HCT116 (cell line): ENCODE data around the gene DEFB131A. TPM values are rescaled to one million over a fixed set of nuclear protein-coding genes. Genes with fewer than 3 reads are reported as not detected.
"Not testable (repeated sequence)": the region's sequence is repeated elsewhere in the genome, so short reads cannot be mapped to it uniquely, and the experiment has no call there.

ENCODE experiments used
- ATAC-seq: fragments of 200-7000 bp; cut with Tn5 transposase; 2 replicates; pipeline ENCODE4 v1.9.1; 2020; ENCODE audit warnings: mild to moderate bottlenecking, moderate library complexity
- Bru-seq: library from RNA; stranded (reverse); fragments of 400-500 nt; gene quantifications from one replicate; lab custom pipeline; 2021; lab: Mats Ljungman, UMichigan
- BruChase-seq, 2 experiments: library from RNA; stranded (reverse); fragments of 400-500 nt; gene quantifications; one replicate each; lab custom pipeline; 2021; lab: Mats Ljungman, UMichigan
- BruUV-seq: library from RNA; stranded (reverse); fragments of 400-500 nt; replicated peaks from 2 replicates; lab custom pipeline; 2021; lab: Mats Ljungman, UMichigan
- CTCF ChIA-PET: fragments of 300-600 bp; sonication (Branson Sonifier 250); formaldehyde crosslinking; loops from one replicate; lab custom pipeline; 2021; ENCODE audit warnings: antibody characterized with exemption; lab: Charles Lee
- POLR2A ChIA-PET: fragments of 300-600, 350-600 bp; sonication (Branson Sonifier 250); formaldehyde crosslinking; loops from one replicate; lab custom pipeline; 2021; ENCODE audit warnings: antibody characterized with exemption; lab: Charles Lee
- RAD21 ChIA-PET, 2 experiments: fragments of 300-600 bp; sonication (Branson Sonifier 250); formaldehyde crosslinking; loops; one replicate each; lab custom pipeline; 2023; ENCODE audit warnings: low total read pairs in 2 of 2; ENCODE audit not compliant: uncharacterized antibody in 2 of 2, unreplicated experiment in 2 of 2, low non-redundant PET in 1 of 2; lab: Charles Lee
- DNase-seq: peaks from one replicate; pipeline ENCODE4 v3.0.0-alpha.2; 2010; ENCODE audit warnings: low read depth, low spot score
- H2AFZ ChIP-seq: fragments of 200-600 bp; shearing (Covaris generic), sonication (generic); 2 replicates; pipeline ENCODE4 v1.6.1; 2017; ENCODE audit warnings: low read depth, mixed run types, mixed read lengths, antibody characterized with exemption, low read length; ENCODE audit not compliant: poor library complexity, severe bottlenecking
- H3K27ac ChIP-seq: 2 replicates; pipeline ENCODE4 v1.5.1; 2012; ENCODE audit warnings: low read depth, low read length
- H3K27me3 ChIP-seq: fragments of 200-600 bp; sonication (generic); 2 replicates; pipeline ENCODE4 v1.6.1; 2016; ENCODE audit warnings: mixed run types, low read length, mixed read lengths; ENCODE audit not compliant: insufficient read depth
- H3K36me3 ChIP-seq, 2 experiments: fragments of 200-500 bp in 1 of 2; fragments of 200-600 bp in 1 of 2; sonication (Bioruptor generic) in 1 of 2; sonication (generic) in 1 of 2; 2 replicates each; pipeline versions ENCODE4 v1.5.1 to v1.6.1; 2014 to 2016; ENCODE audit warnings: low read length in 2 of 2, inconsistent platforms in 1 of 2, mixed read lengths in 1 of 2, mixed run types in 1 of 2; ENCODE audit not compliant: insufficient read depth in 2 of 2, control insufficient read depth in 1 of 2
- H3K4me1 ChIP-seq, 2 experiments: fragments of 200-600 bp in 1 of 2; sonication (generic) in 1 of 2; 2 replicates each; pipeline versions ENCODE4 v1.5.1 to v1.6.1; 2012 to 2017; ENCODE audit warnings: low read length in 2 of 2, inconsistent platforms in 1 of 2, mild to moderate bottlenecking in 1 of 2, mixed read lengths in 1 of 2, mixed run types in 1 of 2, moderate library complexity in 1 of 2; ENCODE audit not compliant: insufficient read depth in 2 of 2, control insufficient read depth in 1 of 2
- H3K4me2 ChIP-seq: fragments of 200-600 bp; sonication (generic); 2 replicates; pipeline ENCODE4 v1.6.1; 2017; ENCODE audit warnings: mixed run types, low read length, mixed read lengths
- H3K4me3 ChIP-seq, 2 experiments: fragments of 200-600 bp in 1 of 2; sonication (generic) in 1 of 2; replicated peaks in 1 of 2; 2 replicates each; pipeline ENCODE4 v1.5.1; 2011 to 2016; ENCODE audit warnings: low read length in 2 of 2, control low read depth in 1 of 2, low read depth in 1 of 2, mild to moderate bottlenecking in 1 of 2, mixed read lengths in 1 of 2, mixed run types in 1 of 2
- H3K79me2 ChIP-seq: fragments of 200-600 bp; sonication (generic); 2 replicates; pipeline ENCODE4 v1.6.1; 2017; ENCODE audit warnings: mild to moderate bottlenecking, mixed run types, low read length, moderate library complexity, mixed read lengths; ENCODE audit not compliant: insufficient read depth
- H3K9ac ChIP-seq: fragments of 200-600 bp; sonication (generic); 2 replicates; pipeline ENCODE4 v1.6.1; 2016; ENCODE audit warnings: low read length, mixed read lengths
- H3K9me2 ChIP-seq: fragments of 200-600 bp; sonication (generic), shearing (Covaris generic); 2 replicates; pipeline ENCODE4 v1.6.1; 2017; ENCODE audit warnings: mixed run types, mild to moderate bottlenecking, moderate library complexity; ENCODE audit not compliant: insufficient read depth
- H3K9me3 ChIP-seq, 2 experiments: fragments of 200-500 bp in 1 of 2; fragments of 200-600 bp in 1 of 2; sonication (Bioruptor generic) in 1 of 2; sonication (generic) in 1 of 2; 2 replicates each; pipeline ENCODE4 v1.6.1; 2014 to 2017; ENCODE audit warnings: low read length in 2 of 2, mixed read lengths in 2 of 2, inconsistent platforms in 1 of 2, low read depth in 1 of 2, mild to moderate bottlenecking in 1 of 2, mixed run types in 1 of 2, moderate library complexity in 1 of 2; ENCODE audit not compliant: control insufficient read depth in 1 of 2, insufficient read depth in 1 of 2
- H4K20me1 ChIP-seq: fragments of 200-600 bp; sonication (generic), shearing (Covaris generic); 2 replicates; pipeline ENCODE4 v1.6.1; 2017; ENCODE audit warnings: mixed run types, mild to moderate bottlenecking, moderate library complexity; ENCODE audit not compliant: insufficient read depth
- intact Hi-C: fragments of 100-400 bp; cut with micrococcal nuclease; formaldehyde crosslinking; loops from 2 replicates; pipeline ENCODE4 v1.10.0; 2022
- long read RNA-seq: library from polyadenylated mRNA; unstranded; transcript quantifications from one replicate; pipeline ENCODE4 v2.0.0, GENCODE V29; 2021; ENCODE audit not compliant: unreplicated experiment
- polyA plus RNA-seq: library from polyadenylated mRNA; unstranded; fragments of >200 nt; gene quantifications from 2 replicates; pipeline ENCODE4 v1.2.1, GENCODE V29; 2012; ENCODE audit warnings: missing spikeins
- total RNA-seq: library from RNA; stranded (reverse); gene quantifications from one replicate; pipeline ENCODE4 v1.2.1, GENCODE V29; 2021; ENCODE audit not compliant: unreplicated experiment

DEFB131A gene, protein sequence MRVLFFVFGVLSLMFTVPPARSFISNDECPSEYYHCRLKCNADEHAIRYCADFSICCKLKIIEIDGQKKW
- total RNA-seq: not detected
- not detected in 2 replicates for polyA plus RNA-seq
- not detected for Bru-seq, nascent RNA
- not detected for BruChase-seq, experiment 1, labeled RNA remaining after a 6-hour chase
- not detected for BruChase-seq, experiment 2, labeled RNA remaining after a 2-hour chase
- long read RNA-seq: 0 reads

GRCh38 chr4:9444114-9444513, at the start of gene DEFB131A:
Gene DEFB131A, plus strand, starts transcription at chr4:9444414. Its CDS starts 120 bp downstream, at chr4:9444534.
- POLR2A ChIA-PET, H3K9me2 ChIP-seq, H3K9ac ChIP-seq, H3K27me3 ChIP-seq, H2AFZ ChIP-seq, H3K27ac ChIP-seq, ATAC-seq, H3K79me2 ChIP-seq, H3K4me2 ChIP-seq, H3K9me3 ChIP-seq, intact Hi-C loops, DNase-seq, H4K20me1 ChIP-seq, H3K4me1 ChIP-seq, BruUV-seq, H3K4me3 ChIP-seq, CTCF ChIA-PET, H3K36me3 ChIP-seq, RAD21 ChIA-PET: not testable (repeated sequence)

DNA sequence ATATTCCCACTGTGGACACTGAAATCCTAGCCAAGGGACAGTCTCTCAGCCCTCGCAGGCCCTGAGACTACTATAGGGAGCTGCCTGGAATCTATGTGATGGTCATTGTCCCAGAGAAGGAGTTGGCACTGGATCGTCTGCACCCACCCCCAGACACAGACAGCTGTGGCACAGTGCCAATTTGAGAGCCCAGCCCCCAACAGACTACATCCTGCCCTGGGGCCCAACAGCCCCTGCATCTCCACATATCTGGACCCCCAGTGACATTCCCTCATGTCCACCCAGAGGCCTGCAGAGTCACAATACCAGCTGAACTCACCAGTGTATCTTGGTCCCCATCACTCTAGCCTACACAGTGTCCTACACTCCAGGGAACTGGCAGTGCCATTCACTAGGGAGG, 38.4 kb upstream of the DEFB131A start:
- H3K4me1 ChIP-seq, H3K9me3 ChIP-seq, RAD21 ChIA-PET, H3K4me3 ChIP-seq, H3K27me3 ChIP-seq, CTCF ChIA-PET, H3K9me2 ChIP-seq, BruUV-seq, H3K36me3 ChIP-seq, POLR2A ChIA-PET, H3K4me2 ChIP-seq, H3K79me2 ChIP-seq, H3K27ac ChIP-seq, H2AFZ ChIP-seq, H4K20me1 ChIP-seq, DNase-seq, H3K9ac ChIP-seq, intact Hi-C loops, ATAC-seq: not testable (repeated sequence)

GRCh38 chr4:9406491-9406890, 37.7 kb upstream of the DEFB131A start:
- H3K9me3 ChIP-seq, intact Hi-C loops, RAD21 ChIA-PET, H3K4me3 ChIP-seq, CTCF ChIA-PET, BruUV-seq, DNase-seq, H2AFZ ChIP-seq, H3K9me2 ChIP-seq, ATAC-seq, POLR2A ChIA-PET, H3K36me3 ChIP-seq, H3K27me3 ChIP-seq, H3K9ac ChIP-seq, H3K27ac ChIP-seq, H4K20me1 ChIP-seq, H3K79me2 ChIP-seq, H3K4me2 ChIP-seq, H3K4me1 ChIP-seq: not testable (repeated sequence)
